HG03103 (cell line): Measurements from ENCODE around the gene USP17L25.
"Not testable (repeated sequence)": the region's sequence is repeated elsewhere in the genome, so short reads cannot be mapped to it uniquely, and the experiment has no call there.

Source experiments
- ATAC-seq: cut with Tn5 transposase; IDR thresholded peaks from one replicate; pipeline ENCODE4 v1.9.1; 2021; ENCODE audit warnings: low read depth; ENCODE audit not compliant: unreplicated experiment

USP17L25 gene

GRCh38 chr4:9329611-9330010, at the start of gene USP17L25:
Gene USP17L25, plus strand, starts transcription at chr4:9329911. Its CDS starts 0 bp downstream, at chr4:9329911.
- ATAC-seq = not testable (repeated sequence)

- not testable (repeated sequence) for ATAC-seq
Measured at GRCh38 chr4:9324191-9324590, 5.5 kb upstream of the USP17L25 start.

GRCh38 chr4:9324865-9325264, 4.8 kb upstream of the USP17L25 start, which contains the start of gene USP17L24:
Gene USP17L24, plus strand, starts transcription at chr4:9325165. Its CDS starts 0 bp downstream, at chr4:9325165.
- ATAC-seq = not testable (repeated sequence)

- ATAC-seq = not testable (repeated sequence)
Measured at GRCh38 chr4:9334358-9334757, 4.6 kb downstream of the USP17L25 start, which contains the start of gene USP17L26. Gene USP17L26, plus strand, starts transcription at chr4:9334658. Its CDS starts 0 bp downstream, at chr4:9334658.

GRCh38 chr4:9339103-9339502, 9.4 kb downstream of the USP17L25 start, which contains the start of gene USP17L5:
Gene USP17L5, plus strand, starts transcription at chr4:9339403. Its CDS starts 0 bp downstream, at chr4:9339403.
- not testable (repeated sequence) for ATAC-seq

GRCh38 chr4:9343848-9344247, 14.1 kb downstream of the USP17L25 start, which contains the start of gene USP17L27:
Gene USP17L27, plus strand, starts transcription at chr4:9344148. Its CDS starts 0 bp downstream, at chr4:9344148.
- not testable (repeated sequence) for ATAC-seq

GRCh38 chr4:9348593-9348992, 18.9 kb downstream of the USP17L25 start, which contains the start of gene USP17L28:
Gene USP17L28, plus strand, starts transcription at chr4:9348893. Its CDS starts 0 bp downstream, at chr4:9348893.
- ATAC-seq = not testable (repeated sequence)

- not testable (repeated sequence) for ATAC-seq
Measured at GRCh38 chr4:9350866-9351265, 21.2 kb downstream of the USP17L25 start.

- ATAC-seq = not testable (repeated sequence)
Measured at GRCh38 chr4:9353338-9353737, 23.6 kb downstream of the USP17L25 start, which contains the start of gene USP17L29. Gene USP17L29, plus strand, starts transcription at chr4:9353638. Its CDS starts 0 bp downstream, at chr4:9353638.

GRCh38 chr4:9362829-9363228, 33.1 kb downstream of the USP17L25 start, which contains the start of gene USP17L30:
Gene USP17L30, plus strand, starts transcription at chr4:9363129. Its CDS starts 0 bp downstream, at chr4:9363129.
- not testable (repeated sequence) for ATAC-seq

GRCh38 chr4:9379881-9380280, 50.2 kb downstream of the USP17L25 start:
- not testable (repeated sequence) for ATAC-seq
